ENCODE results near the gene C2CD3.

DNA sequence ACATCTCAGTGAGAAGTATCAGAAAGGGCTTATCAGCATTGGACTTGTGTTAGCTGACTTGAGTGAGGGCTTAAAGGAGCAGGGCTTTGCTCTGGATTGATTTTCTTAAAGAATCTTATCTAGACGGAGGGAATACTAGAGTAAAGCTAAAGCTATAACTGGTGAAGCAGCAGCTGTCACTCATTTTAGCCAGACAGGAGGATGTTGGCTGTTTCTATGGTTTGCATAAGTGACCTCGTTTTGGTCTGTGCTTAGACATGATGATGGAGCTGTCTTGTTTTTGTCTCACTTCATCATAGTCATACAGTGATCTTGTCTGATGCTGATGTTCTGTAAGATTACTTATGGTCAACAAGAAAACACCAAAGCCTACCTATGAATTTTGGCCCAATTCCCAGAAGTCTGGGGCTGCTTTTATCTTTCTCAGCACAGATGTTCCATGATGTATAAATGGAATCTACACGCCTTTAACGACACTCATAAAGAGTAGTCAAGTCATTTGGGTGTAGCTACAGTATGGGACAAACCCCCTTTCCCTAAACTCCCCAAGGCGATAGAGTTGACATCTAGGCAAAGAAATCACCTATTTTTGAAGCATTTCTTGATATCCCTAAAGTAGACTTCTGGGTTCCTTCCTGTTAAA lies 84.4 kb downstream of the C2CD3 start:
- TF ChIP-seq, protein P1, sequence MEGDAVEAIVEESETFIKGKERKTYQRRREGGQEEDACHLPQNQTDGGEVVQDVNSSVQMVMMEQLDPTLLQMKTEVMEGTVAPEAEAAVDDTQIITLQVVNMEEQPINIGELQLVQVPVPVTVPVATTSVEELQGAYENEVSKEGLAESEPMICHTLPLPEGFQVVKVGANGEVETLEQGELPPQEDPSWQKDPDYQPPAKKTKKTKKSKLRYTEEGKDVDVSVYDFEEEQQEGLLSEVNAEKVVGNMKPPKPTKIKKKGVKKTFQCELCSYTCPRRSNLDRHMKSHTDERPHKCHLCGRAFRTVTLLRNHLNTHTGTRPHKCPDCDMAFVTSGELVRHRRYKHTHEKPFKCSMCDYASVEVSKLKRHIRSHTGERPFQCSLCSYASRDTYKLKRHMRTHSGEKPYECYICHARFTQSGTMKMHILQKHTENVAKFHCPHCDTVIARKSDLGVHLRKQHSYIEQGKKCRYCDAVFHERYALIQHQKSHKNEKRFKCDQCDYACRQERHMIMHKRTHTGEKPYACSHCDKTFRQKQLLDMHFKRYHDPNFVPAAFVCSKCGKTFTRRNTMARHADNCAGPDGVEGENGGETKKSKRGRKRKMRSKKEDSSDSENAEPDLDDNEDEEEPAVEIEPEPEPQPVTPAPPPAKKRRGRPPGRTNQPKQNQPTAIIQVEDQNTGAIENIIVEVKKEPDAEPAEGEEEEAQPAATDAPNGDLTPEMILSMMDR (IDR thresholded peaks at IDR 0.05; ENCODE audit: low read depth, low read length, missing input control): no peak
- TF ChIP-seq ZBTB33 (IDR thresholded peaks at IDR 0.05): no peak
- TF ChIP-seq RAD21 (IDR thresholded peaks at IDR 0.05): no peak
- TF ChIP-seq RXRA (IDR thresholded peaks at IDR 0.05): no peak
- no peak for TF ChIP-seq TAF1 (conservative IDR thresholded peaks at IDR 0.05)
- no peak for TF ChIP-seq JUND (IDR thresholded peaks at IDR 0.05)

All from liver (tissue), 3 donors.